Measurements from ENCODE around the gene OR51E1. TPM values are rescaled to one million over a fixed set of nuclear protein-coding genes. Genes with fewer than 3 reads are reported as not detected.

The OR51E1 gene
- total and polyA plus RNA-seq, 10 of the 15 experiments (the other 5 are each of a cell fraction or from before 2014, with no cell fraction given), result not detected

DNA sequence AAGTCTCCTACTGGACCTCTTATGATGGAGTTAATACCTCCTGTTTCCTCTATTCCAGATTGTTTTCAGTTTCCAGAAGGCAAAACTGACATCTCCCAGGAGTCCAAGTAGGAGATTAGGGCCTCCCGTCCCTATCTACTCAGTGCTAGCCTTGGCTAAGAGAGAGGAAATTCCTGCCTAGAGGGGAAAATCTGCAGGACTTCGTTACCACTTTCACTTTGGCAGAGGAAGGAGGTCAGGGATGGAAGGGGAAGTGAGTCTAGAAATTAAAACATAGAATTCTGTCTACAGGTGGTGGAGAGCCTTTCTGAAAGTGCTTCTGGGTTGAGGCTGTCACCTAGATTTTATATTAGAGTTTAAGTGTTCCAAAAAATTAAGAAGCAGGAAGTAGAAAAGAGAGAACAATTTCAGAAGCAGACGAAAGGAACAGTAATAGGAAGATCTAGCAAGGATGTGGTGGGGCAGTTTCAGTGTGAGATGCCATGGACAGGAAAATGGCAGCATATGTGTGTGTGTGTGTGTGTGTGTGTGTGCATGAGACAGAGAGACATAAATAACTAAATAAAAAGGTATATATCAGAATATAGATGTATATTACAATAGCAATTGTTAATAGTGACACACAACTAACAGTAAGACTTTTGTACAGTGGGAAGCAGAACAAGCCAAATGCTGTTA lies 33.4 kb upstream of the OR51E1 start:
- BruUV-seq (replicated peaks), result no TSS peak
- 14% methylated on average over 3 of the region's 3 CpGs for WGBS (ENCODE audit: insufficient coverage, insufficient replicate concordance, low lambda C conversion rate, missing lambda C conversion rate)

More for the DNA sequence above, 33.4 kb upstream of the OR51E1 start:
- Histone ChIP-seq H3K36me3 (ENCODE audit: control insufficient read depth in 2 of 2, insufficient read depth in 2 of 2, low read length in 1 of 2) (no peaks in the 10 kb centered on the region), H3K4me2 (ENCODE audit: control insufficient read depth, insufficient read depth) (peak overlapping the region; percentile 75), H3K79me2 (ENCODE audit: control insufficient read depth, insufficient read depth, low read length) (peaks cover 3% of the 10 kb centered on the region; the same call in 1 of the 2 replicates), H3K27ac (ENCODE audit: control insufficient read depth, insufficient read depth) (no peak overlapping the region), H3K9ac (ENCODE audit: control insufficient read depth, insufficient read depth, low read length) (no peak overlapping the region), H2AFZ (ENCODE audit: control insufficient read depth, low read depth, low read length) (peak overlapping the region; percentile 83), H4K20me1 (ENCODE audit: control insufficient read depth, insufficient read depth) (no peaks in the 10 kb centered on the region), H3K4me3 (peak overlapping the region; percentile 28; the same call in 1 of the 2 replicates), H3K27me3 (replicated peaks in 1 of 2; ENCODE audit: control insufficient read depth in 2 of 2, insufficient read depth in 2 of 2, low read length in 1 of 2) (no peaks in the 10 kb centered on the region; a peak in 1 of 4 replicates), H3K9me3 (replicated peaks; ENCODE audit: control insufficient read depth, insufficient read depth, low read length) (no peaks in the 10 kb centered on the region; the same call in 2 of the 3 replicates), H3K4me1 (ENCODE audit: control insufficient read depth, insufficient read depth, low read length) (peaks cover 3% of the 10 kb centered on the region; the same call in 1 of the 2 replicates)
- in situ Hi-C loops (cut with MboI), result no loop called here
- ChIA-PET SMC1A (ENCODE audit: uncharacterized antibody, unreplicated experiment) (no interaction called here), POLR2A (no interaction called here), RAD21 (ENCODE audit: unreplicated experiment) (no interaction called here), CTCF (no interaction called here)
- TF ChIP-seq IKZF2 (IDR thresholded peaks at IDR 0.05) (peak; percentile 31 to 37; a peak in 3 of 4 replicates), ETV6 (conservative IDR thresholded peaks at IDR 0.05 in 1 of 2, IDR thresholded peaks at IDR 0.05 in 1 of 2; ENCODE audit: borderline replicate concordance in 1 of 2, low read depth in 1 of 2) (peak in 1 of 2 experiments; percentile 49; a peak in 2 of 4 replicates), YY1 (IDR thresholded peaks at IDR 0.05; ENCODE audit: low read depth, low read length) (0 out of 2 replicates have a peak, but pooled peaks have one; percentile 21), PBX3 (IDR thresholded peaks at IDR 0.05; ENCODE audit: insufficient replicate concordance, low read depth, low read length) (no peak), KAT2A (conservative IDR thresholded peaks at IDR 0.05; ENCODE audit: control insufficient read depth, low read depth, low read length) (no peak), CREB1 (IDR thresholded peaks at IDR 0.05; ENCODE audit: low read depth) (no peak), GABPA (IDR thresholded peaks at IDR 0.05; ENCODE audit: low read depth) (0 out of 2 replicates have a peak, but pooled peaks have one; percentile 9), CREM (IDR thresholded peaks at IDR 0.05; ENCODE audit: low read depth) (no peak), EED (IDR thresholded peaks at IDR 0.05; ENCODE audit: low read depth) (peak; percentile 20; the same call in 1 of the 2 replicates), SPI1 (IDR thresholded peaks at IDR 0.05; ENCODE audit: borderline replicate concordance, insufficient read depth, low read depth, low read length) (peak; percentile 69; the same call in 1 of the 2 replicates)
- TF ChIP-seq, protein P1, sequence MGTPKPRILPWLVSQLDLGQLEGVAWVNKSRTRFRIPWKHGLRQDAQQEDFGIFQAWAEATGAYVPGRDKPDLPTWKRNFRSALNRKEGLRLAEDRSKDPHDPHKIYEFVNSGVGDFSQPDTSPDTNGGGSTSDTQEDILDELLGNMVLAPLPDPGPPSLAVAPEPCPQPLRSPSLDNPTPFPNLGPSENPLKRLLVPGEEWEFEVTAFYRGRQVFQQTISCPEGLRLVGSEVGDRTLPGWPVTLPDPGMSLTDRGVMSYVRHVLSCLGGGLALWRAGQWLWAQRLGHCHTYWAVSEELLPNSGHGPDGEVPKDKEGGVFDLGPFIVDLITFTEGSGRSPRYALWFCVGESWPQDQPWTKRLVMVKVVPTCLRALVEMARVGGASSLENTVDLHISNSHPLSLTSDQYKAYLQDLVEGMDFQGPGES (IDR thresholded peaks at IDR 0.05), result no peak
- no peak for FAIRE-seq
- no peak for DNase-seq (ENCODE audit: low read depth, low spot score)
- intact Hi-C loops (cut with micrococcal nuclease; ENCODE audit: unreplicated experiment), result no loop called here
- ATAC-seq, result no peak
